Stimulated activated CD8-positive, alpha-beta memory T cell treated with anti-CD3 and anti-CD28 coated beads, Interleukin-12 subunit alpha, Interleukin-12 subunit beta, amount 100 ng/mL, for 4 hours (primary cell): ENCODE results near the gene TJAP1.
"Not testable (repeated sequence)": the region's sequence is repeated elsewhere in the genome, so short reads cannot be mapped to it uniquely, and the experiment has no call there.

ENCODE experiments used
- DNase-seq: peaks from one replicate; pipeline ENCODE4 v3.0.0-alpha.2; 2020; ENCODE audit warnings: low read depth

The TJAP1 gene

GRCh38 chr6:43481591-43482236, 4.3 kb downstream of the TJAP1 start:
- DNase-seq, result no peak

- DNase-seq, result no peak
Measured at GRCh38 chr6:43488667-43489276, 11.4 kb downstream of the TJAP1 start.

GRCh38 chr6:43489277-43490072, 12.1 kb downstream of the TJAP1 start:
- DNase-seq, result no peak

- no peak for DNase-seq
Measured at GRCh38 chr6:43490523-43490939, 13.2 kb downstream of the TJAP1 start.

- DNase-seq, result no peak
Measured at GRCh38 chr6:43491750-43492661, 14.6 kb downstream of the TJAP1 start.

- no peak for DNase-seq
Measured at GRCh38 chr6:43492673-43493072, 15.3 kb downstream of the TJAP1 start.

- no peak for DNase-seq
Measured at GRCh38 chr6:43493230-43493629, 15.9 kb downstream of the TJAP1 start.

GRCh38 chr6:43493833-43494232, 16.5 kb downstream of the TJAP1 start:
- DNase-seq, result no peak

GRCh38 chr6:43494321-43494720, 17.0 kb downstream of the TJAP1 start:
- DNase-seq, result no peak

GRCh38 chr6:43494766-43495165, 17.4 kb downstream of the TJAP1 start:
- DNase-seq, result no peak

GRCh38 chr6:43495409-43495941, 18.1 kb downstream of the TJAP1 start:
- DNase-seq, result no peak

- no peak for DNase-seq
Measured at GRCh38 chr6:43496370-43497128, 19.2 kb downstream of the TJAP1 start.

GRCh38 chr6:43497129-43497396, 19.7 kb downstream of the TJAP1 start:
- DNase-seq, result no peak

- no peak for DNase-seq
Measured at GRCh38 chr6:43497689-43498088, 20.3 kb downstream of the TJAP1 start.

GRCh38 chr6:43498291-43498690, 20.9 kb downstream of the TJAP1 start:
- not testable (repeated sequence) for DNase-seq

GRCh38 chr6:43499028-43499815, 21.9 kb downstream of the TJAP1 start:
- DNase-seq, result no peak

- DNase-seq, result no peak
Measured at GRCh38 chr6:43500921-43501320, 23.6 kb downstream of the TJAP1 start.

- no peak for DNase-seq
Measured at GRCh38 chr6:43502666-43503065, 25.3 kb downstream of the TJAP1 start.

GRCh38 chr6:43503443-43503842, 26.1 kb downstream of the TJAP1 start:
- no peak for DNase-seq

- DNase-seq, result no peak
Measured at GRCh38 chr6:43504756-43505593, 27.6 kb downstream of the TJAP1 start.
